HFF-Myc (cell line): ENCODE results near the gene TMOD3.
A peak's percentile ranks its signal among the peaks of the same experiment; 100 is the strongest.

Experiments
- DNase-seq: peaks from one replicate; pipeline ENCODE4 v3.0.0-alpha.2; 2011; ENCODE audit warnings: low read depth; ENCODE audit errors: extremely low read depth
- H3K4me3 ChIP-seq: replicated peaks from 2 replicates; pipeline ENCODE4 v1.5.1; 2011; ENCODE audit warnings: low read depth, mild to moderate bottlenecking, control low read depth, low read length
- TF ChIP-seq, protein P1 (sequence below): IDR thresholded peaks from 2 replicates; pipeline ENCODE4 v1.5.1; 2012; ENCODE audit warnings: mild to moderate bottlenecking, low read depth, low read length, control low read depth; ENCODE audit errors: missing control alignments

Gene TMOD3

DNA sequence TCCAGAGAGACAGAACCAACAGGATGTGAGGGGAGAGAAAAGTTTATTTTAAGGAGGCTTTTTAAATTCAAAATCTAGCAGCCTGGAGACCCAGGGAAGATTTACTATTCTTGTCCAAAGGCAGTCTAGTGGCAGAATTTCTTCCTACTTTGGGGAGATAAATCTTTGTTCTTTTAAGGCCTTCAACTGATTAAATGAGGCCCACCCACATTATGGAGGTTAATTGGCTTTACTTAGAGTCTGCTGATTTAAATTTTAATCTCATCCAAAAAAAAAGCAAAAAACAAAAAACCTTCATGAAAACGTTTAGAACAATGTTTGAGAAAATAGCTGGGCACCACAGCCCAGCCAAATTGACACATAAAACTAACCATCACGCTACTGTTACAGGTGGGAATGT, 41.3 kb downstream of the TMOD3 start:
- TF ChIP-seq, protein P1, sequence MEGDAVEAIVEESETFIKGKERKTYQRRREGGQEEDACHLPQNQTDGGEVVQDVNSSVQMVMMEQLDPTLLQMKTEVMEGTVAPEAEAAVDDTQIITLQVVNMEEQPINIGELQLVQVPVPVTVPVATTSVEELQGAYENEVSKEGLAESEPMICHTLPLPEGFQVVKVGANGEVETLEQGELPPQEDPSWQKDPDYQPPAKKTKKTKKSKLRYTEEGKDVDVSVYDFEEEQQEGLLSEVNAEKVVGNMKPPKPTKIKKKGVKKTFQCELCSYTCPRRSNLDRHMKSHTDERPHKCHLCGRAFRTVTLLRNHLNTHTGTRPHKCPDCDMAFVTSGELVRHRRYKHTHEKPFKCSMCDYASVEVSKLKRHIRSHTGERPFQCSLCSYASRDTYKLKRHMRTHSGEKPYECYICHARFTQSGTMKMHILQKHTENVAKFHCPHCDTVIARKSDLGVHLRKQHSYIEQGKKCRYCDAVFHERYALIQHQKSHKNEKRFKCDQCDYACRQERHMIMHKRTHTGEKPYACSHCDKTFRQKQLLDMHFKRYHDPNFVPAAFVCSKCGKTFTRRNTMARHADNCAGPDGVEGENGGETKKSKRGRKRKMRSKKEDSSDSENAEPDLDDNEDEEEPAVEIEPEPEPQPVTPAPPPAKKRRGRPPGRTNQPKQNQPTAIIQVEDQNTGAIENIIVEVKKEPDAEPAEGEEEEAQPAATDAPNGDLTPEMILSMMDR, result no peak
- H3K4me3 ChIP-seq, result no peak overlapping the region
- DNase-seq, result no peak

DNA sequence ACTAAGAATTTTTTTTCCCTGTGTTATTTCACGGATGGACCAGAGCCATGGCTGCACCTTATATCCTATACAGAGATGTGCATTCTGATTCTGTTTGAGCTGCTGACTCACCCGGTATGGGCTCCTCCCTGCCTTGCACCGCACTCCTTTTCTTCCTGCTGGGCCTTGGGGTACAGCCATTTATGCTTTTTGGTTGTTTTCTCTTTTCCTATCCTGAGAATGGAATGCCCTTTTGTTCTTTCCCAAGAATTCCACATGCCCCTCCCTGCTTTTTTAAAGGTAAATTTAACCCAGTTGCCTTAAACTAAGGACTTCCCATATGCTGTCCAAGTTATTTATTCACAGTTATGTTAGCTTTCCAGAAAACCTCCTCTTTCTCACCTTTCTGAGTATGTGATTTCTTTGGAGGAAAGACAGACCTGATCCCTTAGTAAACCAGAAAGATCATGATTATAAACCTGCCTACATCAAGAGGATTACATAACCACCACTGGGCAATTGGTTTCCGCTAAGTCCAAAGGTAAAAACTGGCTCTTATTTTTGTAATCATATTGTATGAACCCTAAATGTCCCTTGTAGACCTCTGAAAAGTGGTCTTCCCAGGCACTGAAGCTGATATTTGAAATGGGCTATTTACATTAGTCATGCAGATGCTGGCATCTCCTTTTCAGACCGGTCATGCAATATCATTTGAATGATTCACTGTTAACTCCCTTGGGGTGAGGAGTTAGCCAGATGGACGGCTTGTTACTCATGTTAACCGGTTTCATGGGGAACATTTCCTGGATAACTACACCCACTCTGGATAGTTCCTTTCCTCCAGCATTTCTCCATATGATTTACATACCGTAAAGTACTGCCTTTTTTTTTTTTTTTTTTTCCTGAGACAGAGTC, 45.5 kb downstream of the TMOD3 start:
- TF ChIP-seq, protein P1, result no peak
- H3K4me3 ChIP-seq, result no peak overlapping the region
- DNase-seq, result peak; percentile 93

DNA sequence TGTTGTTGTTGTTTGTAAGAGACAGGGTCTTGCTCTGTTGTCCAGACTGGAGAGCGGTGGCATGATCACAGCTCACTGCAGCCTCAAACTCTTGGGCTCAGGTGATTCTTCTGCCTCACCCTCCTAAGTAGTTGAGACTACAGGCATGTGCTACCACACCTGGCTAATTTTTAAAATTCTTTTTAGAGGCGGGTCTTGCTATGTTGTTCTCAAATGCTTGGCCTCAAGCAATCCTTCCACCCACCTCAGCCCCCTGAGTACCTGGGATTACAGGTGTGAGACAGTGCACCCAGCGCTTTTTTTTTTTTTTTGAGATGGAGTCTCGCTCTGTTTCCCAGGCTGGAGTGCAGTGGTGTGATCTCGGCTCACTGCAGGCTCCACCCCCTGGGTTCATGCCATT, 46.7 kb downstream of the TMOD3 start:
- H3K4me3 ChIP-seq, result no peak overlapping the region
- TF ChIP-seq, protein P1, result no peak
- DNase-seq, result no peak

DNA sequence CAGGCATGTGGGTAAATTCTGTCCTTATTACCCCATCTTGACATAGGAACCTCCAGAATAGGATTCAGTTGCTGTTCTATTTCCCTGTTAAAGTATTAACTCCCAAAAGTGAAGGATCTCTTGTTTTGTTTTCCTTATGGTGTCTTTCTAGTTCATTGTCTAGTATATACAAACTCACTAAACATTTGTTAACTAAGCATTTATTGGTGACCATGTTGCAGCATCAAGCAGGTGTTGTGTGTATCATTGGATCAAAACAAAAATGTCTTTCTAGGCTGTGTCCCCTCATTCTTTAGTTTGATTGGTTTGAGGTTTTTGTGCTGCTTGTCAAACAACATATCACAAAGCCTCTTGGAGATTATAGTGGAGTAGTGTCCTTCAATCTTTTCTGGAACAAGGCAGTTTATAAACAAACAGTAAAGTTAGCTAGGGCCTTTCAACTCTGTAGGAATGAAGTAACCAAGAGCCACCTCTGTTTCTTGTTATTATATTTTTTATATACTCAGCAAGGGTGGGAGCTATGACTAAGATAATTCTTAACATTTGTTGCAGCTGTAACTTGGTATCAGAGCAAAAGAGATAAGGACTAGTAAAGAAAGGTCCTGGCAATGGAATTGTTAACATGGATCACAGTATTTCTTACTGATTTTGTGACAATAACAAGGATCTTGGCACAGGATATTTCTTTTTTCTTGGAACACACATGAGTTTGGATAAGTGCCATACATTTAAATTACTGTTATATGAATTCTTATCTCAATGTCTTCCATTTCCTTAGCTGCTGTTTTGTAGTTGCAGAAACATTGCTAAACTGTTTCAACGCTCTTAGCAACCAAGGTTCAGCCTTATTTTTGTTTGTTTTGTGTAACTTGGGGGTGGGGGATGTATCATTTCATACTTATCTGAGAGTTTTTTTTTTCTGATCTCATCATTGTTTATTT, 49.3 kb downstream of the TMOD3 start:
- TF ChIP-seq, protein P1, result no peak
- no peak overlapping the region for H3K4me3 ChIP-seq
- no peak for DNase-seq

DNA sequence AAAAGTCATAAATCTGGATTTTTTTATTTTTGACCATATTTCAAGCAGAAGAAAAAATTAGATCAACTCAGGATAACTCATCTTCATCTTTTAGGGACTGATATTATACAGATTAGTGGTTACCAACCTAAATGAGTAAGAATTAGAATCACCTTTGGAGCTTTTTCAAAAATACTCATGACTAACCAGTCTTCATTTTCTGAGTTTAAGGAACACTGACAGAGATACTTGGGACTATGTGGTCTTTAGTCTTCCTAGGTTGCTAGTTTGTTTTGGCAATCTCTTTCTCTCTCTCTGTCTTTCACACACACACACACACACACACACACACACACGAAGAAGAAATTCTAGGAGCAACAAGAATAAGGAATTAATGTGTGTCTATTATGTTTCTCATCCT, 50.1 kb downstream of the TMOD3 start:
- TF ChIP-seq, protein P1, result no peak
- no peak overlapping the region for H3K4me3 ChIP-seq
- DNase-seq, result no peak

DNA sequence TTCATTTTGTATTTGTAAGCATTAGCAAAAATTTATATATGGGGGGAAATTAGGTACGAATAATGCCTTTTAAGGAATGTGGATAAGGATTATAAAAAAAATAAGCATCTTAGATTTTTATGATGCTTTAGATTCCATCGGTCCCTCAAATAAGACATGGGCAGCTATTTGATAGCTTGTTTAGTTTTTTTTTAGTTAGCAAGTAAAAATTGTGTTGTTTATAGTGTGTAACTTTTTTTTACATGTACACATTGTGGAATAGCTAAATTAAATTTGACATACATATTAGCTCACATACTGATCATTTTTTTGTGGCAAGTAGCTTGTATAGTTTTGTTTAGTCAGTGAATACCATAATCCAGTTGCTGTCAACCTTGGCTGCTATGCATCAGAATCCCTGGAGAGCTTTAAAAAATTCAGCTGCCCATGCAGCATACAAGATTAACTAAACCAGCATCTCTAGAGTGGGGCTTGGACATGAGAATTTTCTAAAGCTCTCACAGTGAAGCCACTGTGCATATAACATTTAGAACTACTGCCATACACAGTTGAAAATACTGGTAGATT, 53.9 kb downstream of the TMOD3 start:
- TF ChIP-seq, protein P1, result no peak
- no peak for DNase-seq
- H3K4me3 ChIP-seq, result no peak overlapping the region
